Muscle layer of colon (tissue), 2 donors: ENCODE results near the gene PMF1.
"Not testable (repeated sequence)": the region's sequence is repeated elsewhere in the genome, so short reads cannot be mapped to it uniquely, and the experiment has no call there.

Experiments used
- H3K27ac ChIP-seq: one replicate; pipeline ENCODE4 v1.7.0; 2013; ENCODE audit warnings: low read depth, mild to moderate bottlenecking, low read length, moderate library complexity
- H3K27me3 ChIP-seq, 2 donors: one replicate each; pipeline ENCODE4 v1.7.0; 2013; ENCODE audit warnings: low read length in 2 of 2, mild to moderate bottlenecking in 2 of 2; ENCODE audit not compliant: insufficient read depth in 2 of 2, control insufficient read depth in 1 of 2
- H3K36me3 ChIP-seq: one replicate; pipeline ENCODE4 v1.7.0; 2013; ENCODE audit warnings: mild to moderate bottlenecking, low read length; ENCODE audit not compliant: insufficient read depth
- H3K4me1 ChIP-seq: one replicate; pipeline ENCODE4 v1.7.0; 2013; ENCODE audit warnings: mild to moderate bottlenecking, low read length; ENCODE audit not compliant: insufficient read depth
- H3K4me3 ChIP-seq, 2 donors: one replicate each; pipeline ENCODE4 v1.7.0; 2013; ENCODE audit warnings: low read length in 2 of 2, low read depth in 1 of 2, mild to moderate bottlenecking in 1 of 2, moderate library complexity in 1 of 2
- H3K9ac ChIP-seq: one replicate; pipeline ENCODE4 v1.7.0; 2013; ENCODE audit warnings: low read length
- H3K9me3 ChIP-seq: one replicate; pipeline ENCODE4 v1.7.0; 2013; ENCODE audit warnings: mild to moderate bottlenecking, low read length
- donor health status: abdominal sarcoma.
- donor health status: Adenocarcinoma of cecum.

PMF1 gene

DNA sequence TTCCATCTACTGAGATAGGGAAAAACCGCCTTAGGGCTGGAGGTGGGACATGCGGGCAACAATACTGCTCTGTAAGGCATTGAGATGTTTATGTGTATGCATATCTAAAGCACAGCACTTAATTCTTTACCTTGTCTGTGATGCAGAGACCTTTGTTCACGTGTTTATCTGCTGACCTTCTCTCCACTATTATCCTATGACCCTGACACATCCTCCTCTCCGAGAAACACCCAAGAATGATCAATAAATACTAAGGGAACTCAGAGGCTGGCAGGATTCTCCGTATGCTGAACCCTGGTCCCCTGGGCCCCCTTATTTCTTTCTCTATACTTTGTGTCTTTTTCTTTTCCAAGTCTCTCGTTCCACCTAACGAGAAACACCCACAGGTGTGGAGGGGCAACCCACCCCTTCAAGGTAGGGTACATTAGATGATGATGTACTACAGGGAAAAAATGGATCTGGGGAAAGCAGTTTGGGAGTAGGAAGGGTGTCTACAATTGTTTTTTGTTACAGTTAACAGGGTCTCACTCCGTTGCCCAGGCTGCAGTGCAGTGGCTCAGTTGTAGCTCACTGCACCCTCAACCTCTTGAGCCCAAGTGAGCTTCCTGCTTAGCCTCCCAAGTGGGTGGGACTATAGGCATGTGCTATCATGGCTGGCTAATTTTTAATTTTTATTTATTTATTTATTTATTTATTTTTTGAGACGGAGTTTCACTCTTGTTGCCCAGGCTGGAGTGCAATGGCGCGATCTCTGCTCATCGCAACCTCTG lies 30.6 kb upstream of the PMF1 start:
- H3K4me3 ChIP-seq, H3K27ac ChIP-seq, H3K27me3 ChIP-seq, H3K9ac ChIP-seq, H3K9me3 ChIP-seq, H3K36me3 ChIP-seq, H3K4me1 ChIP-seq: not testable (repeated sequence)

DNA sequence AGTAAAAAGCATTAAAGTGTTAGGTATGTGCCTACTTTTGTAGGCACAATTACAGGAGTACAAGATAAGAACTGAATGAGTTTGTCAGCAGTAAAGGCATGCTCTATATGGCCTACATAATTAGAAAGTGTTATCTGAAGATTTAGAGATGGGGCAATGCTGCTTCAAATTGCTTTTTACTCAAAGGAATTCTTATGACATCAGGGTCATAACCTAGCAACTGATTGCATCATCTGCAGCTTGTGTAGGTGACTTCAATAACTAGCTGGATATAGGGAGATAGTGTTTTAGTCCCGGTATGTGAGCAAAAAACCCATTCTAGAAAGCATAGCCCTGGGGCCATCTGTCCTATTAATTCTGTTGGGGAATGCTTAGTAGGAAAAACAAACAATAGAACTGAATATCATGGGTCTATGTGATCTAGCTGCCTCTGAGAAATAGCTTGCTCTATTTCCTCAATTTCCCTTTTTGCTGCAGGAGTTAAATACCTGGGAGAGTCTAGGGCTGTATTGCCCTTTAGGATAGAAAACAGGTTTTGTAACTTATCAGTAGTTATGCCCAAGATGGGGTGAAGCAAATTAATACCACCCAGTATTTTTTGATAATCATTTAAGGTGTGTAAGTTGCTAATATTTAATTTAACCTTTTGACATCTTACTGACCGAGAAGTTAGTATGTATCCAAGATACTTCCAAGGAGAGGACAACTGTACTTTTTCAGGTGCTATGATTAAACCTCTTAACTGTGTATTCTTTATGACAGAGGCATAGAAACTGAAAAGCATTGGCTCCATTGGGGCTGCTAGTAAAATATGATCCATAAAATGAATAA lies 26.2 kb upstream of the PMF1 start:
- H3K36me3 ChIP-seq, H3K9ac ChIP-seq, H3K27ac ChIP-seq, H3K9me3 ChIP-seq, H3K4me3 ChIP-seq, H3K27me3 ChIP-seq, H3K4me1 ChIP-seq: not testable (repeated sequence)

DNA sequence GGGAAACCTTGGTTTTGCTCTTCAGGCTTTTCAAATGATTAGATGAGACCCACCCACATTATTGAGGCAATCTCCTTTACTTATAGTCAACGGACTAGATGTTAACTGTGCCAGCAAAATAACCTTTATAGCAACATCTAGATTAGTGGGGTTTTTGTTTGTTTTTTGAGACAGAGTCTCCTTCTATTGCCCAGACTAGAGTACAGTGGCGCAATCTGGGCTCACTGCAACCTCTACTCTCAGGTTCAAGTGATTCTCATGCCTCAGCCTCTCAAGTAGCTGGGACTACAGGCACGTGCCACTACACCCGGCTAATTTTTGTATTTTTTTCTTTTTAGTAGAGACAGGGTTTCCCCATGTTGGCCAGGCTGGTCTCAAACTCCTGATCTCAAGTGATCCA lies 22.5 kb upstream of the PMF1 start:
- not testable (repeated sequence) for H3K27ac ChIP-seq, H3K9me3 ChIP-seq

DNA sequence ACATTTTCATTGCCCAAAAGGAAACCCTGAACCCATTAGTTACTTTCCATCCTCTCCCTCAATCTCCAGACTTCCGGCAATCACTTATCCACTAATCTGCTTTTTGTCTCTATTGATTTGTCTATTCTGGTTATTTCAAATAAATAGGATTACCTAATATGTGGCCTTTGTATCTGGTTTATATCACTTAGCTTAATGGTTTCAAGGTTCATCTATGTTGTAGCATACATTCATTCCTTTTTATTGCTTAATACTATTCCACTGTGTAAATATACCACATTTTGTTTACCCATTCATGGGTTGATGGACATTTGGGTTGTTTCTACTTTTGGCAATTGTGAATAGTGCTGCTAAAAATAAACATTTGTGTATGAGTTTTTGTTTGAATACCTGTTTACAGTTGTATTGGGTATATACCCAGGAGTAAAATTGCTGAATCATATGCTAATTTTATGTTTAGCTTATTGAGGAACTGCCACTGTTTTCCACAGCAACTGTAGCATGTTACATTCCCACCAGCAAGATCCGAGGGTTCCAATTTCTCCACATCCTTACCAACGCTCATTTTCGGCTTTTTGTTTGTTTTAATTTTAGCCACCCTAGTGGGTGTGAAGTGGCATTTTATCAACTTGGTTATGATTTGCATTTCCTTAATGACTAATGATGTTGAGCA lies 21.4 kb upstream of the PMF1 start:
- Histone ChIP-seq H3K27ac (no peak overlapping the region), H3K9me3 (no peaks in the 10 kb centered on the region), H3K9ac (no peak overlapping the region)

More for the DNA sequence above, 22.5 kb upstream of the PMF1 start:
- peaks cover 14% of the 10 kb centered on the region for H3K4me1 ChIP-seq
- not testable (repeated sequence) for H3K9ac ChIP-seq, H3K27me3 ChIP-seq, H3K36me3 ChIP-seq, H3K4me3 ChIP-seq

DNA sequence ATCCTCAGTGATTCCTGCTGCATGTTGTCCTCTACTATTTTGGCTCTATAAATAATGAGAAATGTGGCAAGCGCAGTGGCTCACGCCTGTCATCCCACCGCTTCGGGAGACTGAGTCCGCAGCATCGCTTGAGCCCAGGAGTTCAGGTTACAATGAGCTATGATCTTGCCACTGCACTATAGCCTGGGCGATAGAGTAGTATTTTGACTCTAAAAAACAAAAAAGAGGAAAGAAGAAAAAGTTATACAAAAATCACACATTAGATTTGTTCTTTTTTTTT lies 19.7 kb upstream of the PMF1 start:
- Histone ChIP-seq H3K9ac (peak overlapping the region; percentile 47), H3K9me3 (no peaks in the 10 kb centered on the region), H3K27ac (peak overlapping the region; percentile 65), H3K27me3 (no peaks in the 10 kb centered on the region), H3K36me3 (no peaks in the 10 kb centered on the region), H3K4me3 (peak overlapping the region; percentile 4 to 97), H3K4me1 (peaks cover 22% of the 10 kb centered on the region)

More for the DNA sequence above, 21.4 kb upstream of the PMF1 start:
- H3K4me1 ChIP-seq = peaks cover 22% of the 10 kb centered on the region
- H3K4me3 ChIP-seq = no peak overlapping the region
- H3K27me3 ChIP-seq = no peaks in the 10 kb centered on the region
- H3K36me3 ChIP-seq = no peaks in the 10 kb centered on the region

DNA sequence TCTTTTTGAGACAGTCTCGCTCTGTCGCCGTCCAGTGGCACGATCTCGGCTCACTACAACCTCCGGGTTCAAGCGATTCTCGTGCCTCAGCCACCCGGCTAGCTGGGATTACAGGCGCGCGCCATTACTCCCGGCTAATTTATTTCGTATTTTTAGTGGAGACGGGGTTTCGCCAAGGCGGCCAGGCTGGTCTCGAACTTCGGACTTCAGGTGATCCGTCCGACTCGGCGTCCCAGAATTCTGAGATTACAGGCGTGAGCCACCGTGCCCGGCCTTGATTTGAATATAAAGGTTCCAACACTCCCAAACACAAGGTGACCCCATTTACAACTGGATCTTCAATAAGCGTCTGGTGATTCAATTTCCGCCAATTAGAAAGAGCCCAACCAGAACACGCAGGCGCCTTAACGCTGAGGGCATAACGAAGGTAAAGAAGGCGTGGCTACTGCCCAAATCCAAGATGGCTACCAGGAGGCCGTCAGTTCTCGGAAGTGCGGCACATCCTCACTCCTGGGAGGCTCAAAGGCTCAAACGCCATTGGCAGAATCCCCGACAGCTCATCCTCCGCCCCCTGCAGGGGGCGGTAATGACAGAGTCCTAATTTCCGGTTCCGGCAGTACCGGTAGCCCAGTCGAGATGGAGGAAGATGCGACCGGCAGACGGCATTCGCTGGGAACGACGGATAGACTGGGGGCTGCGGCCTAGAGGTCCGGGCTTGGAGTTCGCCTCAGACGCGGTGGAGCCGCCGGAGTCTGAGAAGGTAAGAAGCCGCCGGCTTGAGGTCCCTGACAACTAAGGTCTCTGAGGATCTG lies 19.1 kb upstream of the PMF1 start, which contains the start of gene SLC25A44:
Gene SLC25A44, plus strand, starts transcription at position 617 of the 812 bp plus-strand sequence. CDS start 5,744 bp downstream, outside the sequence.
- Histone ChIP-seq H3K4me1 (peaks cover 22% of the 10 kb centered on the region), H3K9me3 (no peaks in the 10 kb centered on the region), H3K27ac (peak within 1 kb of the TSS; percentile 65)

DNA sequence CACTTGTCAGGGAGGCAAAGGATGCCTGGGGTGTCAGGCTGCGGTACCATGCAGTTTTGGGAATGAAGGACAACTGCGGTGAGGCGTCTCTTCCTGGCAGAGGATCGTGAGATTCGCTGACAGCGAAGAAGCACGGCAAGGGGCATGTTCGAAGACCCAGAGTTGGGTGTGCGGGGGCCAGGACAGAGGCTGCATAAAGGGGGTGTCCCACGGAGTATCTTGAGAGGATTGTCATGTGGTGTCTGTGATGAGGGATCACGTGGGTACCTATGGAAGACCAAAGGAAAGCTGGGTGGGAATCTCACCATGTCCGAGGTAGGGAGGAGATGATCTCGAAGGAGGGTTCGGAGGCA lies 18.5 kb upstream of the PMF1 start:
- no peaks in the 10 kb centered on the region for H3K9me3 ChIP-seq
- H3K27me3 ChIP-seq = no peaks in the 10 kb centered on the region
- H3K4me1 ChIP-seq = peaks cover 22% of the 10 kb centered on the region
- H3K9ac ChIP-seq = peak overlapping the region; percentile 90
- H3K36me3 ChIP-seq = peaks cover 3% of the 10 kb centered on the region
- H3K4me3 ChIP-seq = peak overlapping the region; percentile 27 to 97
- H3K27ac ChIP-seq = peak overlapping the region; percentile 15

More for the DNA sequence above, 19.1 kb upstream of the PMF1 start, which contains the start of gene SLC25A44:
- no peaks in the 10 kb centered on the region for H3K36me3 ChIP-seq
- H3K4me3 ChIP-seq = peak within 1 kb of the TSS; percentile 27 to 97
- peak within 1 kb of the TSS; percentile 90 for H3K9ac ChIP-seq
- no peaks in the 10 kb centered on the region for H3K27me3 ChIP-seq

DNA sequence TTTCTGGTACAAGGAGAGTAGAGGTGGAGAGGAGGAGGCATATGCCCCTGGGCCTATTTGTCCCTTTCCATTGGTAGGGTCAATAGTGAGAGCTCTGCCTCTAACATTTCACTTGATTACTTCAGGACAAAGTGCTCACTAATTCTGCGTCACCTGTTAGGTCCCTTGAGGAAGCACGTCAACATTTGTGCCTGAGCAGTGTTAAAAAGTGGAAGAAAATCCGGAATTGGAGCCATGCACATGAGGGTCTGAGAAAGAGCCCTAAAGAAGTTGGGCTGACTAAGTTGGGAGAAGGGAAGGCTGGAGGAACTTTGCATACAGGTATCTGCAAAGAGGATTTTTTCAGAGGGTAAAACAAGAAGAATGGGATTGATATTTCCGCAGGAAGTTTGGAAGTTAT lies 17.0 kb upstream of the PMF1 start:
- Histone ChIP-seq H3K9ac (no peak overlapping the region), H3K9me3 (no peaks in the 10 kb centered on the region), H3K4me1 (peaks cover 22% of the 10 kb centered on the region), H3K36me3 (peaks cover 17% of the 10 kb centered on the region), H3K27ac (no peak overlapping the region), H3K27me3 (no peaks in the 10 kb centered on the region), H3K4me3 (no peak overlapping the region)

DNA sequence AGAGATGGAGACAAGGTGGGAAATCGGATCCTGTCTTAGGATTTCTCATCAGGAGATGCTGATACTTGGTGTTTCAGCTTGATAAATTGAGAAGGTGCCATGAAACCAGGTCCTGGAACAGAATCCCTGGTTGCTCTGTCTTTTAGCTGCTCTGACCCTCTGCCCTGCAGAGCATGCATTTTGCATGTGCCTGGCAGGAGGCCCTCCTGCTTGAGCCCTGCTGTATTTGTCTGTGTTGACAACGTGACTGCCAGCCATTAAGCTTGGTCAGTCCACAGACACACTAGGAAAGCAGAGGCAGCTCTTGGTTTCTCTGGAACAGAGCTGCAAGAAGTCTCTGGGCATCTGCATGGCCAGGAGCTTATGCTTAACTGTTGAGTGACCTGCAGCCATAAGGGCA lies 16.4 kb upstream of the PMF1 start:
- Histone ChIP-seq H3K27me3 (no peaks in the 10 kb centered on the region), H3K4me1 (peaks cover 22% of the 10 kb centered on the region), H3K4me3 (no peak overlapping the region), H3K9me3 (no peaks in the 10 kb centered on the region), H3K36me3 (peaks cover 17% of the 10 kb centered on the region), H3K27ac (no peak overlapping the region), H3K9ac (no peak overlapping the region)

DNA sequence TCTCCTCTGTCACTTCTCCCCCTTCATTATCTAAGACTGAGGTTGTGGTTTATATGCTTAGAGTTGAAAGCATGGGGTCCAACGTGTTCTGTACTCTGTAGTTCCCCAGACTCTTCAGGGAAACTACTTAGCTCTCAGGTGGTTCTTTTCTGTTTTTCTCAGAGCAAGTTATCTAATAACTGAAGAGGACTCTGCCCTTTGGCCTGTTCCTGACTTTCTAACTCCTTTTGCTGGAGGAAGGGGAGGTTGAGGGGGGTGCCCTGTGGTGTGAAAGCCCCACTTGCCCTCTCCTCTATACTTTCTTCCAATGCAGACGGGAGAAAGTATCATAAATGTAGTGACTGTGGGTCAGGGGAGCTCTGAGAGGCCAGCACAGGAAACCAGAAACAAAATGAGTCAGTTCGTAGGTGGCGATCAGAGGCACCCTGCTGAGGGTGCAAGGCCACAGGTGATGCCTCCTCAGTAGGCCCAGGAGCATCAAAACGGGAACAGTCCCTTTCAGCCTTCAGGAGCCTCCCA lies 13.9 kb upstream of the PMF1 start:
- H3K27me3 ChIP-seq = no peaks in the 10 kb centered on the region
- no peaks in the 10 kb centered on the region for H3K9me3 ChIP-seq
- H3K4me3 ChIP-seq = no peak overlapping the region
- peaks cover 26% of the 10 kb centered on the region for H3K36me3 ChIP-seq
- H3K9ac ChIP-seq = no peak overlapping the region
- H3K4me1 ChIP-seq = peaks cover 33% of the 10 kb centered on the region
- H3K27ac ChIP-seq = no peak overlapping the region

DNA sequence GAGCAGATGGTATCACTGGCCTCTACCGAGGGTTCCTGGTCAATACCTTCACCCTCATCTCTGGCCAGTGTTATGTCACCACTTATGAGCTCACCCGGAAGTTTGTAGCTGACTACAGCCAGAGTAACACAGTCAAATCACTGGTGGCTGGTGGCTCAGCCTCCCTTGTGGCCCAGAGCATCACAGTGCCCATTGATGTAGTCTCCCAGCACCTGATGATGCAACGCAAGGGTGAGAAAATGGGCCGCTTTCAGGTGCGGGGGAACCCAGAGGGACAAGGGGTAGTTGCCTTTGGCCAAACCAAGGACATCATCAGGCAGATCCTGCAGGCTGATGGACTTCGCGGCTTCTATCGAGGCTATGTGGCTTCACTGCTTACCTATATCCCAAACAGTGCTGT lies 12.8 kb upstream of the PMF1 start:
- no peak overlapping the region for H3K9ac ChIP-seq
- H3K4me3 ChIP-seq = no peak overlapping the region
- peaks cover 26% of the 10 kb centered on the region for H3K36me3 ChIP-seq
- H3K4me1 ChIP-seq = peaks cover 29% of the 10 kb centered on the region
- no peaks in the 10 kb centered on the region for H3K9me3 ChIP-seq
- H3K27ac ChIP-seq = no peak overlapping the region
- no peaks in the 10 kb centered on the region for H3K27me3 ChIP-seq
